Gastroesophageal sphincter (tissue), 3 donors: ENCODE measurements around the gene SMURF2.

Experiments
- POLR2A ChIP-seq, 2 donors: fragments of 450-650 bp; IDR thresholded peaks; one replicate each; pipeline ENCODE4 v1.6.1; 2017; ENCODE audit warnings: antibody characterized with exemption in 2 of 2, mild to moderate bottlenecking in 2 of 2, moderate library complexity in 1 of 2
- POLR2AphosphoS5 ChIP-seq: sonication (generic); formaldehyde crosslinking; IDR thresholded peaks from one replicate; pipeline ENCODE4 v1.6.1; 2017; ENCODE audit warnings: antibody characterized with exemption
- TF ChIP-seq, protein P1 (sequence below), 4 experiments: fragments of 200-600 bp in 2 of 4; fragments of 450-650 bp in 2 of 4; sonication (generic) in 1 of 4; IDR thresholded peaks; one replicate each; pipeline ENCODE4 v1.5.1; 2017 to 2019; ENCODE audit warnings: antibody characterized with exemption in 4 of 4, mild to moderate bottlenecking in 2 of 4, moderate library complexity in 2 of 4

DNA sequence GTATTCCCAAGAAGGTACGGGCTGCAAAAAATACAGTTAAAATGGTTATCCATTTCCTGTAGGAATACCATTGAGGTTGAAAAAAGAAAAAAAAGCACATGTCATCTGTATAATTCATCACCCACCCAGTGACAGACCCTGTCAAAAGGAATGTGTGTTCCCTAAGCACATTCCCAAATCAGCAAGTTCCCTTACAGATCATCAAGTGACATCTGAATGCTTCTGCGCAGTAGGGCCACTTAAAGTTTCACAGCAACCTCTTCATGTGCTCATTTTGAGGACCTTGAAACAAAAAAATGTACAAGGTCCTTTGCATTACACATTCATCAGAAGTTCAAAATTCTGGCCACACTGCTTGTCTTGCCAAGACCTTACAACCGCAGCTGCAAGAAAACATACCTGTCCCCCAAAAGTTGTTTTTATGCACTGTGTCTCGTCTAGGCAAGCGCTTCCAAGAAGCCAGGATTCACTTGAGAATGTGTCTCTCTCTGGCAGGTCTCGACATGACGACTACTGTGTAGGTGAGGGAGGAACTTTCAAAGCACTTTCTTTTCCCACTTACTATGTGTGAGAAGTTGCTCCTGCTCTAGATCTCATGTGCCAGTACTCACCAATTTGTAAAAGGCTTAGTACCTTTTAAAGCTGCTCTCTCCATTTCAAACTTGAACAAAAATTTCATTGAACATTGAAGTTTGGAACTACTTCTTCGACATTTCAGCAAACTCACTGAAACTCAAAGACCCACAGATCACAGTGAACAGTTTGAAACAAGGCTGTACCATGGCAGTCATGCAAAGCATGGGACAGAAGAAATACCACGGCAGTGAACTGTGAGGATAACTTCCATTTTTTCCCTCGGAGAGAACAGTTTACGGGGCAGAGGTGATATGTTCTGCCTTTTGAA, 161.0 kb downstream of the SMURF2 start:
- TF ChIP-seq POLR2AphosphoS5 (peak; percentile 17), POLR2A (IDR thresholded peaks at IDR 0.05) (no peak)
- TF ChIP-seq, protein P1, sequence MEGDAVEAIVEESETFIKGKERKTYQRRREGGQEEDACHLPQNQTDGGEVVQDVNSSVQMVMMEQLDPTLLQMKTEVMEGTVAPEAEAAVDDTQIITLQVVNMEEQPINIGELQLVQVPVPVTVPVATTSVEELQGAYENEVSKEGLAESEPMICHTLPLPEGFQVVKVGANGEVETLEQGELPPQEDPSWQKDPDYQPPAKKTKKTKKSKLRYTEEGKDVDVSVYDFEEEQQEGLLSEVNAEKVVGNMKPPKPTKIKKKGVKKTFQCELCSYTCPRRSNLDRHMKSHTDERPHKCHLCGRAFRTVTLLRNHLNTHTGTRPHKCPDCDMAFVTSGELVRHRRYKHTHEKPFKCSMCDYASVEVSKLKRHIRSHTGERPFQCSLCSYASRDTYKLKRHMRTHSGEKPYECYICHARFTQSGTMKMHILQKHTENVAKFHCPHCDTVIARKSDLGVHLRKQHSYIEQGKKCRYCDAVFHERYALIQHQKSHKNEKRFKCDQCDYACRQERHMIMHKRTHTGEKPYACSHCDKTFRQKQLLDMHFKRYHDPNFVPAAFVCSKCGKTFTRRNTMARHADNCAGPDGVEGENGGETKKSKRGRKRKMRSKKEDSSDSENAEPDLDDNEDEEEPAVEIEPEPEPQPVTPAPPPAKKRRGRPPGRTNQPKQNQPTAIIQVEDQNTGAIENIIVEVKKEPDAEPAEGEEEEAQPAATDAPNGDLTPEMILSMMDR (IDR thresholded peaks at IDR 0.05), result no peak
